Measurements from ENCODE around the gene MAPK8IP3.
"Not testable (repeated sequence)": the region's sequence is repeated elsewhere in the genome, so short reads cannot be mapped to it uniquely, and the experiment has no call there.

Gene MAPK8IP3

DNA sequence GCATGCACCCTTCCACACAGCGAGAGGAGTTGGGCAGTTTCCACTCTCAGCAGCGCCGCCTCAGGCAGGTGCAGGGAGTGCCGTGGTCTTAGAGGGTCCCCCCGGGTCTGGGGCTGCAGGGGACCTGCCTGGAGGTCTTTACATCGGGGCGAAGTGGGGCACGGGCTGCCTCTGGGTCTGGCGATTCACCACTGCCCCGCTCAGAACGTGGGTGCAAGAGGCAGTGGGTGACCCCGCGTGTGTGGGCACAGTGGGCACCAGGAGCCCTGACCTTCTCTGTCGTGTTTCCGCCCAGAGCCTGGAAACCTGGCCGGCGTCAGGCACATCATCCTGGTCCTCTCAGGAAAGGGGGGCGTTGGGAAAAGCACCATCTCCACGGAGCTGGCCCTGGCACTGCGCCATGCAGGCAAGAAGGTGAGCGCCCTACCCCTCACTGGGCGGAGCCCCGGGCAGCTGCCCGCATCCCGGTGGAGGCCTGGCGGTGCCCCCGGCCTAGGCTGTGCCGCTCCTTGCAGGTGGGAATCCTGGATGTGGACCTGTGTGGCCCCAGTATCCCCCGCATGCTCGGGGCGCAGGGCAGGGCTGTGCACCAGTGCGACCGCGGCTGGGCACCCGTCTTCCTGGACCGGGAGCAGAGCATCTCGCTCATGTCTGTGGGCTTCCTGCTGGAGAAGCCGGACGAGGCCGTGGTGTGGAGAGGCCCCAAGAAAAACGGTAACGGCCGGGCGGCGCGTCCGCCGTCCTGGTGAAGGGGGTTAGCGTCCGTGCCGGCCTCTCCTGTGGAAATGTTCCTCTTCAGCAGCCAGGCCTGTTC, 80.5 kb downstream of the MAPK8IP3 start:
- DNase-seq (ENCODE audit: low read depth, low spot score): no peak

DNA sequence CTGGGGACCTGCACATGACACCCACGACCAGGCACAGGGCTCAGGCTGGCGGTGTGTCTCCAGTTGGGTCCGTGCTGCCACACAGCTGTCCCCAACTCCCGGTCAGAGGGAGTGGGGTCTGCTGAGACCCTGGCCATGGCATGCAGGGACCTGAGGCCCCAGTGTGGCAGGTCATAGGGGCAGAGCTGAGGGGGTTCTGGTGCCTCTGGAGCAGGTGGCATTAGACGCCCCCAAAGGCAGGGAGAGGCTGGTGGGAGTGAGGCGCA, 81.0 kb downstream of the MAPK8IP3 start:
- DNase-seq (ENCODE audit: low read depth, low spot score): no peak

DNA sequence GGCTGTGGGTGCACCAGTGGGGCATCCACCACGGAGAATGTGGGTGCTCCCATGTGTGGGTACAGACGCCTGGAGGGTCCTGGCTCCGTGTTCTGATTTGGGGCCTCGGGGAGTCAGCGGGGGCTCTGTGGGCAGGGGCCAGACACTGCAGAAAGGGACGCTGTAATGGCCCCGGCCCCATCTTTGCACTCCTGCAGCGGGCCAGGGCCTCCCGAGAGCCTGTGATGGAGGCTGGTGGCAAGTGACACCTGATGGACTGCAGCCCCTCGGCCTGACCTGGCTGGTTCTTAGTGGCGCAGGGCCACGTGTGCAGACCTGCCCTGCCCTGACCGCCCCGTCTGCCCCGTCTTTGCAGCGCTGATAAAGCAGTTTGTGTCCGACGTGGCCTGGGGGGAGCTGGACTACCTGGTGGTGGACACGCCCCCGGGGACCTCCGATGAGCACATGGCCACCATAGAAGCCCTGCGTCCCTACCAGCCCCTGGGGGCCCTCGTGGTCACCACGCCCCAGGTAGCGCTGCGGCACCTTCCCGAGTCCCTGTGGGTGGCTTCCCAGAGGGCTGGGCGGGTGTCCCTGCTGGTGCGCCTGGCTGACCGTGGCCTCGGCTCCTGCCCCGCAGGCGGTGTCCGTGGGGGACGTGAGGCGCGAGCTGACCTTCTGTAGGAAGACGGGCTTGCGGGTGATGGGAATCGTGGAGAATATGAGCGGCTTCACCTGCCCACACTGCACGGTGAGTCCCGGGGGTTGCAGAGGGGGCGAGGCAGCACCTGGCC, 81.5 kb downstream of the MAPK8IP3 start:
- DNase-seq (ENCODE audit: low read depth, low spot score): no peak

DNA sequence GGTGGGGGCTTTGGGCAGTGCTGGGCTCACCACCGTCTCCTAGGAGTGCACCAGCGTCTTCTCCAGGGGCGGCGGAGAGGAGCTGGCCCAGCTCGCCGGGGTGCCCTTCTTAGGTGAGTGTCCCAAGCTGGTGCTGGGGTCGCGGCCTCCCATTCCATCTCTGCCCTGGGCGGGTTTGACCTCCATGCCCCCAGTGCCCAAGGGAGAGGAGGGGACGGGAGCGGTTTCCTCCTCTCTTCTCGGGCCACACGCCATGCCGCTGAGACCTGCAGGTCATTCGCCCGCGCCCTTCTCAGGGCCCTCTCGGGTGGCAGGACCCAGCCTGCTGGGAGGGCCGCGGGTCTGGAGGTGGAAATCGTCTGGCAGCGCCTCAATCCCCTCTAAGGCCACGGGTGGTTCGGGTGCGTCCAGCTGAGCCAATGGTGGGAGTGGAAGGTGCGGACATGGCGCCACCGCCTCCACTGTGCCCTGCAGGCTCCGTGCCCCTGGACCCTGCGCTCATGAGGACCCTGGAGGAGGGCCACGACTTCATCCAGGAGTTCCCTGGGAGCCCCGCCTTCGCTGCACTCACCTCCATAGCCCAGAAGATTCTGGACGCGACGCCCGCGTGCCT, 82.2 kb downstream of the MAPK8IP3 start:
- DNase-seq (ENCODE audit: low read depth, low spot score): no peak

DNA sequence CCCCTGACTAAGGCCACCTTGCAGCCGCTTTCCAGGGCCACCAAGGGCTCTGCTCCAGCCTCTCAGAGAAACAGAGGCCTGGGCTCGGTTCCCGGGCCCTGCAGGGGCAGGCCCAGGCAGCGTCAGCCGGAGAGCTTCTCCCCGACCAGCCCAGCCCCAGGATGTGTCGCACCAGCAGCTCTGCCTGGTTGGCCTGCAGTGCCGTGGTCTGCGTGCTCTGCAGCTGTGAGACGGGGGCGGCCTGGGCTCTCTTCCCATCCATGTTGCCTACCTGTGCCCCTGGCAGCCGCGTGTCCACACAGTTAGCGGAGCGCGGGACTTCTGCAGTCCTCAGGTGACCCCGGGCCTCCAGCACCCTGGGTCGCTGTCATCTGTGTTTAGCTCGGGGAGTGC, 82.7 kb downstream of the MAPK8IP3 start:
- no peak for DNase-seq (ENCODE audit: low read depth, low spot score)

DNA sequence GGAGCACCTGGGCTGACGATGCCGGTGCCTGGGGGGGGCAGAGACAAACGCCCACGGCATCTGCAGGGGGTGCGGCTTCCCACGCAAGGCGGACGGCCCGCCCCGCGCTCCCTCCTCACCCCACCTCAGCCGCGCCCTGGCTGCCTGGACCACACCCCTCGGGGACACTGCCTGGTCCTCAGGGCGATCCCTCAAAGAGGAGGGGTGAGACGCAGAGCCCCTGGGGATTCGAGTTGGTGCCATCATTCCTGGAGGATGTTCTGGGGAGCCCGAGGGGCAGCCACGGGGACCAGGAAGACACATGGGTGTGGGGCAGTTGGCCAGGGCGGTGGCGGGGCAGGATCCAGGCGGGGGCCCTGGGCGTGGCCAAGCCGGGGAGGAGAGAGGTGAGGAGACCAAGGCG, 83.6 kb downstream of the MAPK8IP3 start:
- DNase-seq (ENCODE audit: low read depth, low spot score): no peak

DNA sequence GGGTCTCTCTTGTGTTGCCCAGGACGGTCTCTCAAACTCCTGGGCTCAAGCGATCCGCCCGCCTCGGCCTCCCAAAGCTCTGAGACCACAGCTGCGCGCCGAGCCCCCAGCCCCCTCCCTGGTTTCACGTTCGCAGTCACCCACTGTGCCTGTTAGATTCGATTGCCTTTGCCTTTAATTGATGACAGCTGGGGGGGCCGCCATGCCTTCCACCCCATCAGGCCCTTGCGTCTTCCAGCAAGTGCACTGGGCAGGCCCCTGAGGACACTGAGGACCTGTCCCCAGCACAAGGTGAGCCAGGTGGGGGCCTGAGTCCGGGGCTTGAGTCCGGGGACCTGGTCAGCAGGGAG, 84.2 kb downstream of the MAPK8IP3 start:
- no peak for DNase-seq (ENCODE audit: low read depth, low spot score)

DNA sequence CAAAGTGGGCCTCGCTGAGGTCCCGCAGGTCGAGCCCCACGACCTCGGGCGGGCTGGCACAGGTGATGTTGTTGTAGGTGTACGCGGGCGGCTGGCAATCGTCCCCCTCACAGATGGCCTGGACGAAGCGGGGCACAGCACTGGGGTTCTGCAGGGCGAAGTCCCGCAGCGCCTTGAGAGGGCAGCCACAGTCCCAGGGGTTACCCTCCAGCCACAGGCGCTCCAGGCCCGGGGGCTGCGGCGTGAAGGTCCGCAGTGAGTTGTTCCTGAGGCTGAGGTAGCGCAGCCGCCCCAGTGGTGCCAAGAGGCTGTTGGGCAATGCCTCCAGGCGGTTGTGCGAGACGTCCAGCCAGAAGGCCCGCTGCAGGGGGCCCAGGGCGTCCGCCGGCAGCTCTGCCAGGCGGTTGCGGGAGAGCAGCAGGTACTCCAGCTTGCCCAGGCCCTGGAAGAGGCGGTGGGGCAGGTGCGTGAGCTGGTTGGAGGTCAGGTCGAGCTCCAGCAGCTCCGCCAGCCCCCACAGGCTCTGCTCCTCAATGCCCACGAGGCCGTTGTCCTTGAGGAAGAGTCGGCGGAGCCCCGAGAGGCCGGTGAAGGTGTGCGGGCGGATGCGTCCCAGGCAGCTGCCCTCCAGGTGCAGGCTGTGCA, 84.7 kb downstream of the MAPK8IP3 start:
- DNase-seq (ENCODE audit: low read depth, low spot score): no peak

DNA sequence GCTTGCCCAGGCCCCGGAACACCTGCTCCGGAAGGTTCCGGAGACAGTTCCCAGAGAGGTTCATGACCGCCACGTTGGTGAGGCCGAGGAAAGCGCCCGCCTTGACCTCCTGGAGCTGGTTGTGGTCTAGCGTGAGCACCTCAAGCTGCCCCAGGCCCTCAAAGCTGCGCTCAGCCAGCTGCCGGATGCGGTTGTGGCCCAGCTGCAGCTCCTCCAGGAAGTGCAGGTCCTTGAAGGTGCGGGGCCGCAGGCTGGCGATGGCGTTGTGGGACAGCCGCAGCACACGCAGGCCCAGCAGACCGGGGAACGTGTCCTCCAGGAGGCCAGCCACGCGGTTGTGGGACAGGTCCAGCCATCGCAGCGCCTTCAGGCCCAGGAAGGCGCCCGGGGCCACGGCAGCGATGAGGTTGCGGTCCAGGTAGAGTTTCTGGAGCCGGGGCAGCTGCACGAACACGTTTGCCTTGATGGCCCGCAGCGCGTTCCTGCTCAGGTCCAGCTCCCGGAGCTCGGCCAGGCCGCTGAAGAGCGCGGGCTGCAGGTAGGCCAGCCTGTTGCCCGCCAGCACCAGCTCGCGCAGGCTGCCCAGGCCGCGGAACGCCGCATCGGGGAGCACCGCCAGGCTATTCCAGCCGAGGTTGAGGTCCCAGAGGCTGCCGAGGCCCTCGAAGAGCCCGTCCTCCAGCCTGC, 85.4 kb downstream of the MAPK8IP3 start:
- DNase-seq (ENCODE audit: low read depth, low spot score): no peak

DNA sequence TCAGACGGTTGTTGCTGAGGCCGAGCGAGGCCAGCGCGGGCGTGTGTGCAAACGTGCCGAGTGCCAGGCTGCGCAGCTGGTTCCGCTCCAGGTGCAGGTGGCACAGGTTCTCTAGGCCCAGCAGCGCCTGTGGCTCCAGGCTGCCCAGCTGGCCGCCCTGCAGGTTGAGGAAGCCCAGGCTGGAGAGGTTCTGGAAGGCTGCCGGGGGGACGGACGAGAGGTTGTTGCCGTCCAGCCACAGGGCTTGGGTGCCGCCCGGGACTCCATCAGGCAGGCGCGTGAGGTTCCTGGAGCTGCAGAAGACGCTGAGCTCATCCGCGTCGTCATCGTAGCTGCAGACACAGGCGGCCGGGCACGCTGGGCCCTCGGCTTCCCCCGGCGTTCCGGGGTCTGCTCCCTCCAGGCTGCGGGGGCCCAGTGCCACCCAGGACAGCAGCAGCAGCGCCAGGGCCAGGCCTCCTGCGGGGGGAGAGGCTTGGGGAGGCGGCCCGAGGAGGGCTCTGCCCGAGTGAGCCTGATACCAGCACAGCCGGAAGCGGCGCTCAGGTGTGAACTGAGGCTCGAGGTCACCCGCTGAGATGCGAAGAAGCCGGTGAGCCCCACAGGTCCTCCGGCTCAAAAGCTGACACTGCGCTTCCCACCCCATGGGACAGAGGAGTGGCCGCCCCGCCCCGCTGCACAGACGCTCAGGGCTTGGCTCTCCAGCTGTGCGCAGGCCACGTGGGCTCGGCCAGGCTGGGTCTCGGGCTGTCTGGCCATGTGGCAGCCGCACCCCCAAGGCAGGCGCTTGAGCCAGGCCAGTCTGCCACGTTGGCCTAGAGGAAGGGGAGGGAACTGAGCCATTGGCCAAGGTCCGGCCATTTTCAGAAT, 86.2 kb downstream of the MAPK8IP3 start:
- DNase-seq (ENCODE audit: low read depth, low spot score): no peak

DNA sequence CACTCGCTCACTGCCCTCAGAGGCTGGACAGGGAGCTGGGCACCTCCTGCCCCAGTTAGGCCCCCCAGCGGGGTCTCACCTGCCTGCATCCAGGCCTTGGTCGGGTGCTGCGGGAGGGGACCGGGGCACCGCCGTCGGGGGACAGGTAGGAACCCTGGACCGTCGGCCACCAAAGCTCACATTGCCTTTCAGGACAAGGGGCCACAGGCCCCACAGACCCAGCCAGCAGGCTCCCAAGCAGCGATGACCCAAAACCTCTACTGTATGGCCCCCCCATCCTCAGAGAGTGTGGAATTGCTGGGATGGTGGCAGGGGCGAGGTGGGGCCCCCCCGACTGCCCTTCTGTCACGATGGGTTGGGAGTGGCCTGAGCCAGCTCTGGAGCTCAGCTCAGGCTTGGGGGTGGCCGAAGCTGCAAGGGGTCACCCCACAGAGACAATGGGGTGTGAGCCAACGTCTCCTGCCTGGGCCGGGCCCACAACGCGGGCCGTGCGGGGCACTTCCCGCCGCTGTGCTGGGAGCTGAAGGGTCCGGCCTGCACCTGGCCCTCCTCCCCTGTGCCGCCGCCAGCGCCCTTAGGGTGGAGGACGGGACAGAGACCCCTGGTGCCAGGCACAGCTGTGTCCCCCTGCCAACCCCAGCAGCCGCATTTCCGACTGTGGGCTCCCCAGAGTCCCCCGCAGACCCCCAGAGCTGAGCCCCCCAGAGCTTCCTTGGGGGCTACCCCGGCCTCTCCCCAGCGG, 87.0 kb downstream of the MAPK8IP3 start:
- no peak for DNase-seq (ENCODE audit: low read depth, low spot score)

DNA sequence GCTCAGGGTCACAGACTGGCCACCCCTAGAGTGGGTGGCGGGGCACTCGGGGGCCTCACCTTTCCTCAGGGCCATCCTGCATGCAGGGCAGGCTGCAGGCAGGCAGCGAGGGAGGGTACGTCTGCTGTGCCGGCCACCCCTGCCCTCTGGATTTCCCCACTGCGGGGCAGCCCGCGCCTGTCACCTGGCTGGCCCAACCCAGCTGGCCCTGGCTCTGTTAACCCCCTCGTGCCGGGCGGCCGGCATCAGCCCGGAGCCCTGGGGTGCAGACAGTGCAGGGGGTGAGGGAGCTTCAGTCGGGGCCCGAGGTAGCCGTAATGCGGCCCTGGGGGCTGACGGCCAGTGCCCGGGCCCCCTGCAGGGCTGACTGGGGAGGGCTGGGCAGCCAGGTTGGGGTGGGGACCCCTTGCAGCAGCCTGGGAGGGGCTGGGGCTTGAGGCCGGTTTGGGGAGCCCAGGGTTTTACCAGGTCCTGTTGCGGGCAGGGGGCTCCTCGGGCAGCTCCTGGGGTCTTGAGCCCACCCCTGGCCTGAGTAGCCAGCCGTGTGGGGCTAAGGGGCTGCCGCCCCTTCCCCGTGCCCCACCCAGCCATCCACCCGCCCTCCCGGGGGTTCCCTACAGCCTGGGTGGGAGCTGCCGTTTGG, 87.7 kb downstream of the MAPK8IP3 start, which contains the start of gene IGFALS:
Gene IGFALS, minus strand, starts transcription at position 128 of the 643 bp plus-strand sequence. Its CDS starts 53 bp downstream, at position 75.
- DNase-seq (ENCODE audit: low read depth, low spot score): no peak

DNA sequence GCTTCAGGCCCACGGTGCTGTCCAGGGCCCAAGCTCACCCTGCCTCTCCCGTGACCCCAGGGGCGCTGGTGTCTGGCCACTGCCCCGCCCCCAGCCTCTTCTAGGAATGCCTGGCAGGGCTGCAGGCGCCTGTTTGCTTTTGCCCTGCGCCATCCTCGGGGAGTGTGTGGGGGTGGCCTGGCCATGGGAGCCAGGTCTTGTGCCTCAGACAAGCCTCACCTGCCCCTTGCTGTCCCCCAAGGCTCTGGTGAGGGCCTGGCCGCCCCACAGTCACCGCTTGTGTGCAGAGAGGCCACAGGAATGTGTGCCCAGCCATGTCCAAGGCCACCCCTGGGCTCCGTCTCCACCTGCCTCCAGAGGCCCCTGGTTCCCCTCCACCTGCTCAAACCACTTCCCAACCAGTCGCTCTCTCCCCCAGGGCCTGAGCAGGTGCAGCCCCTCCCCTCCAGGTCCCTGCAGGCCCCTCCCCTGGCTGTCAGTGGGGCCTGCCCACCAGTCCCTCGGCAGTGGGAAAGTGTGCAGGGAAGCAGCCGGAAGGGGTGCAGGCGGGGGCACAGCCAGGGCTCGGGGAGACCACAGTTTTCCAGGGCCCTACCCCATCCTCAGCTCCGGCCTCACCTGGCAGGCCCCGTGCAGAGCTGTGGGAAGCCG, 88.4 kb downstream of the MAPK8IP3 start:
- no peak for DNase-seq (ENCODE audit: low read depth, low spot score)

DNA sequence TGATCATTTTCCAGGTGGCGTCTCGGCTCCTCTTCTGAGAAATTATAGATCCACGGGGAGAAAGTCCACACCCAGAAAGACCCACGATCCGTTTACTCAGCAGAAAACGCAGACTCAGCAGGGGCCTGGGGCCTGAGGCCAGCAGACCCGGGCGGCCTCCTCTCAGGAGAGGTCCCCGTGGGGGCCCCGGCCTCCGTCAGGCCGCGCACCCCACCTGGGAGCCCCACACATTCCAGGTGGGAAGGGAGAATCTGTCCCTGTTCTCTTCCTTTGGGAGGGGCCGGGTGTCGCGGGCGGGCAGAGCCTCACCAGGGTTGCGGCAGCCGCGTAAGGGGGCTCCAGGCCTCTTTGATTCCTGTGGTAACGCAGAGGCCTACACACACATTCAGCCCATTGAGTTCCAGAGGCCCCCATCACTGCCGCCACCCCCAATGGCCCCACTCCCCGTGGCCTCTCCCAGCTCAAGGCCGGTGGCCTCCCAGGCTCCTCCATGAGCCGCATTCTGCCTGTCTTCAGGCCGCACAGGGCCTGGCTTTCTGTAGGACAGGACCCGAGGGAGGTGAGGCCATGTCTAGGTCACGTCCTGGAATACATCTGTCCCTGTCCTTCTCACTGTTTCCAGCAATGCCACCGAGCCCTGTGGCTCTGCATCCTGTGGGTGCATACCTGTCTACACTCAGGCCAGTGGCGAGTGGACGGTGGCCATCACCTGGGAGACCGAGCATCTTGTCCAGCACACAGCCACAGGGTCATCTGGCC, 89.1 kb downstream of the MAPK8IP3 start:
- no peak for DNase-seq (ENCODE audit: low read depth, low spot score)

DNA sequence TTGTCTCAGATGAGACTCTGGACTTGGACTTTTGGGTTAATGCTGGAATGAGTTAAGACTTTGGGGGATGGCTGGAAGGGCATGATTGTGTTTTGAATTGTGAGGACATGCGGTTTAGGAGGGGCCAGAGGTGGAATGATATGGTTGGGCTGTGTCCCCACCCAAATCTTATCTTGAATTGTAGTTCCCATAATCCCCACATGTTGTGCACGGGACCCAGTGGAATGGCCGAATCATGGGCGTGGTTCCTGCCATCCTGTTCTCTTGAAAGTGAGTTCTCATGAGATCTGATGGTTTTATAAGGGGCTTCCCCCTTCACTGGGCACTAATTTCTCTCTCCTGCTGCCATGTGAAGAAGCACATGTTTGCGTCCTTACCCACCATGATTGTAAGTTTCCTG, 93.3 kb downstream of the MAPK8IP3 start:
- DNase-seq (ENCODE audit: low read depth, low spot score): not testable (repeated sequence)

DNA sequence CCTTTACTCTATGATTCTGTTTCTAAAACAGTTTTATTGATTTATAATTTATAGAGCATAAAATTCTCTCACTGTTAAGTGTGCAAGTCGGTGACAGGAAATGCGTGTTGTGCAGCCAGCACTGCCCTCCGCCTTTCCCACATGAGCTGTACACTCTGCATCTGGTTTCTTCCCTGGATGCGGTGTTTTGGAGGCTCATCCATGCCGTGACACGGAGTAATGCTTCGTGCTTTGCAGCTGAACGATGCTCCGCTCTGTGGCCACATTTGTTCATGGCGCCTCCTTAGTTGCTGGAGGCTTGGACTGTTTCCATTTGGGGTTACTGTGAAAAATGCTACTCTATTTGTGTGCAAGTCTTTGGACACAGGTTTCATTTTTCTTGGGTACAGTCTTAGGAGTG, 94.7 kb downstream of the MAPK8IP3 start:
- DNase-seq (ENCODE audit: low read depth, low spot score): no peak

DNA sequence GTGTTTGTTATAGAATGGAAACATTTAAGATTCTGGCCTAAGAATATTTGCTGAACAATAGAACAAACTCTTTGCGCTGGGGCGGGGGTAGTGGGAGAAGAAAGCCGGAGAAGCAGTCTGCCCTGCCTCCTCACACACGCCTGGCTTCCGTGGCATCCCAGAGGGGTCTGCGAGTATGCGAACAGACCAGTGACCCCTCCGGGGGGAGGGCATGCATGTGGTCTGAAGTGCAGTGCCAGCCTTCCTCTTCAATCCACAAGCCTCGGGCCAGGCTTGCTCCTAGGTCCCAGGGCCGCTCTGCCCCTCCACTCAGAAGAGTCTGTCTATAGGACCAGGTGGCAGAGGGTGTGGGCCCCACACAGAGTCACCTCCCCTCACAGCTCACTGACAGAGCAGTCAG, 101.6 kb downstream of the MAPK8IP3 start:
- no peak for DNase-seq (ENCODE audit: low read depth, low spot score)

DNA sequence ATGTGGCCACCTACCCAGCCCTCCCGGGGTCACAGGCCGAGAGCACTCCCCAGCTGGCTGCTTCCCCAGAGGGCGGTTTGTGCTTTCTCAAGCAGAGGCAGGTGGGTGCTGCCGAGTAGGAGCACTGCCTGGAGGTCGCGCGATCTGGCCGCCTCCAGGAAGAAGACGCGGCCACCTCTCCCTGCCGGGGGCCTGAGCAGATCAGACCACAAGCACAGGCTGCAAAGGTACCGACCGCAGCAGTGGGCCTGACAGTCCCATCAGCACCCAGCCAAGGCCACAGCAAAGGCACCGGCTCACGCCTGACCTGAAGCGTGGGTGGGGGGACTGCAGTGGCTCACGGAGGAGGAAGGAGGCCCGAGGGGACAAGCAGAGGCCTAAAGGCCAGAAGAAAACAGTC, 102.7 kb downstream of the MAPK8IP3 start:
- no peak for DNase-seq (ENCODE audit: low read depth, low spot score)

All from astrocyte of the hippocampus (primary cell).